ENCODE measurements around the gene ARMC12.
"Not testable (repeated sequence)": the region's sequence is repeated elsewhere in the genome, so short reads cannot be mapped to it uniquely, and the experiment has no call there.

ARMC12 gene

GRCh38 chr6:35736982-35737412 is at the start of gene ARMC12:
Gene ARMC12 (plus strand): TSS chr6:35737032. CDS start chr6:35737109, 77 bp downstream.
- Histone ChIP-seq H3K4me3 (ENCODE audit: low read depth, low read length) (no peak within 1 kb of the TSS), H3K9ac (ENCODE audit: low read length) (no peak within 1 kb of the TSS), H3K27ac (ENCODE audit: low read depth, low read length) (no peak within 1 kb of the TSS), H3K36me3 (ENCODE audit: control insufficient read depth, insufficient read depth, low read length) (no peaks in the 10 kb centered on the region), H3K27me3 (ENCODE audit: control insufficient read depth, insufficient read depth, low read length) (no peaks in the 10 kb centered on the region), H3K4me1 (ENCODE audit: control insufficient read depth, insufficient read depth, low read length) (peaks cover 44% of the 10 kb centered on the region), H3K9me3 (ENCODE audit: control insufficient read depth, insufficient read depth, low read depth, low read length) (no peaks in the 10 kb centered on the region)

- H3K27me3 ChIP-seq (ENCODE audit: control insufficient read depth, insufficient read depth, low read length), result peaks cover 16% of the 10 kb centered on the region
- no peaks in the 10 kb centered on the region for H3K9me3 ChIP-seq (ENCODE audit: control insufficient read depth, insufficient read depth, low read depth, low read length)
- peak overlapping the region; percentile 78 for H3K9ac ChIP-seq (ENCODE audit: low read length)
- no peaks in the 10 kb centered on the region; the same call in 1 of the 2 replicates for H3K36me3 ChIP-seq (ENCODE audit: control insufficient read depth, insufficient read depth, low read length)
- H3K4me3 ChIP-seq (ENCODE audit: low read depth, low read length), result peak overlapping the region; percentile 71
- H3K27ac ChIP-seq (ENCODE audit: low read depth, low read length), result no peak overlapping the region
- H3K4me1 ChIP-seq (ENCODE audit: control insufficient read depth, insufficient read depth, low read length), result peaks cover 8% of the 10 kb centered on the region
These were observed 48.9 kb upstream of the ARMC12 start for GRCh38 chr6:35687658-35688604.

- Histone ChIP-seq H3K36me3 (ENCODE audit: control insufficient read depth, insufficient read depth, low read length) (no peaks in the 10 kb centered on the region; the same call in 1 of the 2 replicates), H3K9me3 (ENCODE audit: control insufficient read depth, insufficient read depth, low read depth, low read length) (no peaks in the 10 kb centered on the region), H3K9ac (ENCODE audit: low read length) (peak within 1 kb of the TSS; percentile 78), H3K4me3 (ENCODE audit: low read depth, low read length) (peak within 1 kb of the TSS; percentile 71), H3K27ac (ENCODE audit: low read depth, low read length) (no peak within 1 kb of the TSS), H3K27me3 (ENCODE audit: control insufficient read depth, insufficient read depth, low read length) (peaks cover 16% of the 10 kb centered on the region), H3K4me1 (ENCODE audit: control insufficient read depth, insufficient read depth, low read length) (peaks cover 8% of the 10 kb centered on the region)
These were observed 48.1 kb upstream of the ARMC12 start, which contains the start of gene FKBP5 for GRCh38 chr6:35688605-35689322. Gene FKBP5 (minus strand): TSS chr6:35688915. CDS start chr6:35642824, 46,091 bp downstream.

GRCh38 chr6:35690006-35690405 is 46.8 kb upstream of the ARMC12 start:
- not testable (repeated sequence) for H3K4me3 ChIP-seq (ENCODE audit: low read depth, low read length); H3K4me1 ChIP-seq (ENCODE audit: control insufficient read depth, insufficient read depth, low read length); H3K27ac ChIP-seq (ENCODE audit: low read depth, low read length); H3K36me3 ChIP-seq (ENCODE audit: control insufficient read depth, insufficient read depth, low read length); H3K9me3 ChIP-seq (ENCODE audit: control insufficient read depth, insufficient read depth, low read depth, low read length); H3K9ac ChIP-seq (ENCODE audit: low read length)
- H3K27me3 ChIP-seq (ENCODE audit: control insufficient read depth, insufficient read depth, low read length), result peaks cover 16% of the 10 kb centered on the region

GRCh38 chr6:35690484-35690883 is 46.3 kb upstream of the ARMC12 start:
- Histone ChIP-seq H3K9ac (ENCODE audit: low read length) (no peak overlapping the region), H3K4me1 (ENCODE audit: control insufficient read depth, insufficient read depth, low read length) (peaks cover 8% of the 10 kb centered on the region), H3K27ac (ENCODE audit: low read depth, low read length) (no peak overlapping the region), H3K36me3 (ENCODE audit: control insufficient read depth, insufficient read depth, low read length) (no peaks in the 10 kb centered on the region), H3K9me3 (ENCODE audit: control insufficient read depth, insufficient read depth, low read depth, low read length) (no peaks in the 10 kb centered on the region), H3K4me3 (ENCODE audit: low read depth, low read length) (no peak overlapping the region), H3K27me3 (ENCODE audit: control insufficient read depth, insufficient read depth, low read length) (peaks cover 16% of the 10 kb centered on the region)

- no peaks in the 10 kb centered on the region for H3K36me3 ChIP-seq (ENCODE audit: control insufficient read depth, insufficient read depth, low read length)
- H3K4me1 ChIP-seq (ENCODE audit: control insufficient read depth, insufficient read depth, low read length), result peaks cover 8% of the 10 kb centered on the region
- H3K9me3 ChIP-seq (ENCODE audit: control insufficient read depth, insufficient read depth, low read depth, low read length), result no peaks in the 10 kb centered on the region
- peaks cover 16% of the 10 kb centered on the region for H3K27me3 ChIP-seq (ENCODE audit: control insufficient read depth, insufficient read depth, low read length)
- H3K27ac ChIP-seq (ENCODE audit: low read depth, low read length), result no peak overlapping the region
- H3K9ac ChIP-seq (ENCODE audit: low read length), result no peak overlapping the region
- no peak overlapping the region for H3K4me3 ChIP-seq (ENCODE audit: low read depth, low read length)
These were observed 45.6 kb upstream of the ARMC12 start for GRCh38 chr6:35691027-35691824.

GRCh38 chr6:35694462-35694861 is 42.4 kb upstream of the ARMC12 start:
- Histone ChIP-seq H3K36me3 (ENCODE audit: control insufficient read depth, insufficient read depth, low read length) (no peaks in the 10 kb centered on the region), H3K9me3 (ENCODE audit: control insufficient read depth, insufficient read depth, low read depth, low read length) (no peaks in the 10 kb centered on the region), H3K4me1 (ENCODE audit: control insufficient read depth, insufficient read depth, low read length) (no peaks in the 10 kb centered on the region)

GRCh38 chr6:35698430-35698829 is 38.4 kb upstream of the ARMC12 start:
- H3K27me3 ChIP-seq (ENCODE audit: control insufficient read depth, insufficient read depth, low read length); H3K36me3 ChIP-seq (ENCODE audit: control insufficient read depth, insufficient read depth, low read length); H3K4me1 ChIP-seq (ENCODE audit: control insufficient read depth, insufficient read depth, low read length); H3K27ac ChIP-seq (ENCODE audit: low read depth, low read length); H3K9me3 ChIP-seq (ENCODE audit: control insufficient read depth, insufficient read depth, low read depth, low read length); H3K9ac ChIP-seq (ENCODE audit: low read length); H3K4me3 ChIP-seq (ENCODE audit: low read depth, low read length): not testable (repeated sequence)

More at GRCh38 chr6:35694462-35694861, 42.4 kb upstream of the ARMC12 start:
- no peak overlapping the region for H3K4me3 ChIP-seq (ENCODE audit: low read depth, low read length)
- H3K27ac ChIP-seq (ENCODE audit: low read depth, low read length), result no peak overlapping the region
- no peaks in the 10 kb centered on the region for H3K27me3 ChIP-seq (ENCODE audit: control insufficient read depth, insufficient read depth, low read length)
- H3K9ac ChIP-seq (ENCODE audit: low read length), result no peak overlapping the region

- no peak overlapping the region for H3K4me3 ChIP-seq (ENCODE audit: low read depth, low read length)
- no peak overlapping the region for H3K27ac ChIP-seq (ENCODE audit: low read depth, low read length)
- H3K4me1 ChIP-seq (ENCODE audit: control insufficient read depth, insufficient read depth, low read length), result no peaks in the 10 kb centered on the region
- no peaks in the 10 kb centered on the region for H3K36me3 ChIP-seq (ENCODE audit: control insufficient read depth, insufficient read depth, low read length)
- H3K27me3 ChIP-seq (ENCODE audit: control insufficient read depth, insufficient read depth, low read length), result no peaks in the 10 kb centered on the region
- H3K9me3 ChIP-seq (ENCODE audit: control insufficient read depth, insufficient read depth, low read depth, low read length), result peaks cover 4% of the 10 kb centered on the region
- H3K9ac ChIP-seq (ENCODE audit: low read length), result no peak overlapping the region
These were observed 38.0 kb upstream of the ARMC12 start for GRCh38 chr6:35698858-35699257.

GRCh38 chr6:35703554-35703953 is 33.3 kb upstream of the ARMC12 start:
- Histone ChIP-seq H3K9ac (ENCODE audit: low read length) (no peak overlapping the region), H3K36me3 (ENCODE audit: control insufficient read depth, insufficient read depth, low read length) (no peaks in the 10 kb centered on the region), H3K27me3 (ENCODE audit: control insufficient read depth, insufficient read depth, low read length) (no peaks in the 10 kb centered on the region), H3K4me1 (ENCODE audit: control insufficient read depth, insufficient read depth, low read length) (no peaks in the 10 kb centered on the region), H3K4me3 (ENCODE audit: low read depth, low read length) (no peak overlapping the region), H3K9me3 (ENCODE audit: control insufficient read depth, insufficient read depth, low read depth, low read length) (peaks cover 6% of the 10 kb centered on the region), H3K27ac (ENCODE audit: low read depth, low read length) (no peak overlapping the region)

Measured in HUES6 (cell line).